IMR-90 (cell line): Measurements from ENCODE around the gene CERK. TPM values are rescaled to one million over a fixed set of nuclear protein-coding genes. Genes with fewer than 3 reads are reported as not detected.

Experiments
- ATAC-seq: fragments of 200-7000 bp; cut with Tn5 transposase; 2 replicates; pipeline ENCODE4 v1.9.1; 2020; ENCODE audit warnings: low read depth, mild to moderate bottlenecking, moderate library complexity
- BruUV-seq: library from RNA; stranded (reverse); fragments of 400-500 nt; replicated peaks from 2 replicates; lab custom pipeline; 2021; lab: Mats Ljungman, UMichigan
- CTCF ChIA-PET: fragments of 300-600 bp; formaldehyde crosslinking; extraction: SDS; loops from one replicate; lab custom pipeline; 2021; ENCODE audit warnings: antibody characterized with exemption; lab: Yijun Ruan, JAX
- POLR2A ChIA-PET: fragments of 300-600 bp; sonication (Branson Sonifier 250); formaldehyde crosslinking; loops from one replicate; lab custom pipeline; 2022; ENCODE audit warnings: antibody characterized with exemption; ENCODE audit not compliant: unreplicated experiment; lab: Charles Lee
- DNase-seq: peaks from one replicate; pipeline ENCODE4 v3.0.0; 2013
- H2AFZ ChIP-seq: replicated peaks from 2 replicates; pipeline ENCODE3; 2013; ENCODE audit warnings: low read length, mild to moderate bottlenecking; ENCODE audit not compliant: poor library complexity
- H2AK5ac ChIP-seq: 2 replicates; pipeline ENCODE4 v1.6.1; 2013; ENCODE audit warnings: low read depth, low read length, inconsistent platforms
- H2AK9ac ChIP-seq: replicated peaks from 2 replicates; pipeline ENCODE3; 2013; ENCODE audit warnings: mild to moderate bottlenecking, low read depth, low read length, moderate library complexity; ENCODE audit not compliant: poor library complexity
- H2BK120ac ChIP-seq: 2 replicates; pipeline ENCODE4 v1.6.1; 2013; ENCODE audit warnings: low read depth, low read length, inconsistent platforms
- H2BK15ac ChIP-seq: 3 replicates; pipeline ENCODE4 v1.6.1; 2013; ENCODE audit warnings: low read depth, low read length, inconsistent platforms
- H2BK20ac ChIP-seq: 2 replicates; pipeline ENCODE4 v1.6.1; 2013; ENCODE audit warnings: low read depth, mild to moderate bottlenecking, inconsistent platforms, low read length, moderate library complexity
- H2BK5ac ChIP-seq: 2 replicates; pipeline ENCODE4 v1.6.1; 2013; ENCODE audit warnings: mild to moderate bottlenecking, low read depth, low read length, inconsistent platforms; ENCODE audit not compliant: poor library complexity, severe bottlenecking
- H3K14ac ChIP-seq: replicated peaks from 2 replicates; pipeline ENCODE4 v1.6.1; 2013; ENCODE audit warnings: low read depth, low read length, inconsistent platforms
- H3K18ac ChIP-seq: 2 replicates; pipeline ENCODE4 v1.6.1; 2013; ENCODE audit warnings: low read depth, low read length, control low read depth
- H3K23ac ChIP-seq: 2 replicates; pipeline ENCODE4 v1.6.1; 2013; ENCODE audit warnings: low read depth, low read length, inconsistent platforms
- H3K27ac ChIP-seq: 2 replicates; pipeline ENCODE4 v1.5.1; 2013; ENCODE audit warnings: mild to moderate bottlenecking, control low read depth, low read length; ENCODE audit not compliant: insufficient read depth
- H3K27me3 ChIP-seq: 2 replicates; pipeline ENCODE4 v1.6.1; 2013; ENCODE audit warnings: low read length; ENCODE audit not compliant: control insufficient read depth, insufficient read depth
- H3K36me3 ChIP-seq: 2 replicates; pipeline ENCODE4 v1.6.1; 2013; ENCODE audit warnings: low read length, mixed read lengths; ENCODE audit not compliant: control insufficient read depth, insufficient read depth
- H3K4ac ChIP-seq: 2 replicates; pipeline ENCODE4 v1.6.1; 2013; ENCODE audit warnings: low read depth, low read length, inconsistent platforms
- H3K4me1 ChIP-seq: 2 replicates; pipeline ENCODE4 v1.6.1; 2013; ENCODE audit warnings: low read length, mixed read lengths; ENCODE audit not compliant: control insufficient read depth, insufficient read depth
- H3K4me2 ChIP-seq: 2 replicates; pipeline ENCODE4 v1.6.1; 2013; ENCODE audit warnings: low read depth, mild to moderate bottlenecking, control low read depth, low read length, moderate library complexity
- H3K4me3 ChIP-seq: 2 replicates; pipeline ENCODE4 v1.5.1; 2013; ENCODE audit warnings: low read depth, mild to moderate bottlenecking, control low read depth, low read length, moderate library complexity; ENCODE audit not compliant: insufficient read depth
- H3K56ac ChIP-seq: 2 replicates; pipeline ENCODE4 v1.6.1; 2013; ENCODE audit warnings: low read length, inconsistent platforms; ENCODE audit not compliant: insufficient read depth; ENCODE audit errors: extremely low read depth
- H3K79me1 ChIP-seq, 2 experiments: 2 replicates each; pipeline ENCODE4 v1.6.1; 2013; ENCODE audit warnings: low read length in 2 of 2, inconsistent platforms in 1 of 2, low read depth in 1 of 2
- H3K9ac ChIP-seq: 2 replicates; pipeline ENCODE4 v1.6.1; 2013; ENCODE audit warnings: low read depth, low read length, control low read depth
- H3K9me1 ChIP-seq: 2 replicates; pipeline ENCODE4 v1.6.1; 2013; ENCODE audit warnings: low read length, inconsistent platforms; ENCODE audit not compliant: insufficient read depth
- H3K9me3 ChIP-seq: 2 replicates; pipeline ENCODE4 v1.6.1; 2013; ENCODE audit warnings: low read length; ENCODE audit not compliant: control insufficient read depth, insufficient read depth
- H4K20me1 ChIP-seq: 2 replicates; pipeline ENCODE4 v1.6.1; 2013; ENCODE audit warnings: low read length, inconsistent platforms; ENCODE audit not compliant: insufficient read depth
- H4K5ac ChIP-seq: 2 replicates; pipeline ENCODE4 v1.6.1; 2013; ENCODE audit warnings: mild to moderate bottlenecking, low read depth, low read length, control low read depth
- H4K8ac ChIP-seq, 2 experiments: 2 replicates each; pipeline ENCODE4 v1.6.1; 2013; ENCODE audit warnings: low read depth in 2 of 2, low read length in 2 of 2, control low read depth in 1 of 2, inconsistent platforms in 1 of 2
- H4K91ac ChIP-seq: 2 replicates; pipeline ENCODE4 v1.6.1; 2013; ENCODE audit warnings: low read depth, low read length, inconsistent platforms; ENCODE audit not compliant: insufficient read depth
- POLR2A ChIP-seq: IDR thresholded peaks from 2 replicates; pipeline ENCODE4 v1.6.1; 2012; ENCODE audit warnings: mild to moderate bottlenecking, low read depth, low read length
- RAD21 ChIP-seq: IDR thresholded peaks from 2 replicates; pipeline ENCODE4 v1.6.1; 2012; ENCODE audit warnings: low read length, improper control_type of control experiment
- RCOR1 ChIP-seq: IDR thresholded peaks from 2 replicates; pipeline ENCODE4 v1.6.1; 2012; ENCODE audit warnings: mild to moderate bottlenecking, low read length, improper control_type of control experiment; ENCODE audit not compliant: insufficient replicate concordance
- WGBS, 2 experiments: methylation state at CpG; one replicate each; pipeline versions ENCODE4 v1.1.5 to v1.1.7; 2013; ENCODE audit warnings: missing lambda C conversion rate in 2 of 2; ENCODE audit not compliant: insufficient read length in 1 of 2; ENCODE audit errors: extremely low coverage in 2 of 2; 5-methylcytosine and 5-hydroxymethylcytosine counted together
- dilution Hi-C: fragments of 300-500 bp; cut with HindIII; formaldehyde crosslinking; loops from one replicate; pipeline ENCODE4 v1.14.3; 2018; ENCODE audit warnings: low sequenced_read_pairs; ENCODE audit not compliant: unreplicated experiment
- in situ Hi-C: fragments of 300-500 bp; cut with MboI; formaldehyde crosslinking; loops from 3 replicates; pipeline ENCODE4 v1.14.3; 2019; ENCODE audit warnings: low sequenced_read_pairs, inconsistent platforms, mixed read lengths
- intact Hi-C: fragments of 100-400 bp; cut with micrococcal nuclease; formaldehyde crosslinking; loops from 2 replicates; pipeline ENCODE4 v1.10.0; 2022
- polyA plus RNA-seq, 3 experiments: library from polyadenylated mRNA; depleted of rRNA; stranded (reverse); fragments of >200 nt; gene quantifications; 2 replicates each; pipeline ENCODE4 v1.2.3, GENCODE V29; 2012; ENCODE audit warnings: low replicate concordance in 1 of 3
- total RNA-seq: library from RNA; depleted of rRNA; stranded (reverse); fragments of >200 nt; gene quantifications from 2 replicates; pipeline ENCODE4 v1.2.3, GENCODE V29; 2012

CERK gene
- total and polyA plus RNA-seq, 2 of the 4 experiments (the other 2 are of a cell fraction), result 25.3 to 38.7 TPM

DNA sequence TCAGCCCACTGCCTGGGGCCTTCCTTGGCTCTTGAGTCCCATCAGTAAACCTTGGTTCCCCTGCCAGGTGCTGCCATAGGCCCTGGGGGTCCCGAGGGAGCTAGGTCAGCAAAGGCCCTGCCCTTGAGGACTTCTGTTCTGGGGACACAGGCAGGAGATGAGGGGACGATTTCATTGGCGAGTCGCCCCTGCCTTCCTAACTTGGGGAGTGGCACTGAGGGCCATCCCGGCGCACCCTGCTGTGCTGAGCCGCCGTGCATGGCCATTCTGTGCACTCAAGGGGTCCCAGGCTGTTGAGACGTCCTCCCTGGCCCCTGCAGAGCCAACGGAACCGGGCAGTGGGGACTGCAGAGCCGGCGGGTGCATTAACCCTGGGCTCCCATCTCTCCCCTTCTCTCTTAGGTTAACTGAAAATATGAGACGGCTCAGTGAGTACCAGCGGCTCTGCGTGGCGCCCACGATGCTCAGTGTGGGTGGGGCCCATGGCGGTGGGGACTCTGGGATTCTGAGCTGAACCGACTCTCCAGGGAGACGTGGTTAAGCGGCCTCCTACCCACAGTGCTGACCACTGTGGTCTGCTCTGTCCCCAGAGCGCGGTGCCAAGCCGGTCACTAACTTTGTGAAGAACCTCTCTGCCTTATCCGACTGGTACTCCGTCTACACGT, 74.5 kb downstream of the CERK start:
- H2BK20ac ChIP-seq, result no peak overlapping the region
- H3K27ac ChIP-seq, result no peak overlapping the region
- no peak overlapping the region for H3K18ac ChIP-seq
- no peaks in the 10 kb centered on the region for H3K79me1 ChIP-seq
- no peak overlapping the region for H2BK15ac ChIP-seq
- H3K9me1 ChIP-seq, result peaks cover 2% of the 10 kb centered on the region; the same call in 1 of the 2 replicates
- ATAC-seq, result no peak
- no peak for DNase-seq
- TF ChIP-seq RAD21 (no peak), POLR2A (no peak), RCOR1 (no peak)
- no peak overlapping the region for H4K8ac ChIP-seq
- no peak overlapping the region for H2AK9ac ChIP-seq
- no peak overlapping the region for H3K23ac ChIP-seq
- no peak overlapping the region for H3K4ac ChIP-seq
- intact Hi-C loops (no loop called here), in situ Hi-C loops (no loop called here), dilution Hi-C loops (no loop called here)
- H2AFZ ChIP-seq, result no peak overlapping the region
- no peak overlapping the region for H3K56ac ChIP-seq
- H3K27me3 ChIP-seq, result no peaks in the 10 kb centered on the region
- H4K20me1 ChIP-seq, result no peaks in the 10 kb centered on the region
- 96% methylated on average over 17 of the region's 28 CpGs; no CpG with 5 or more reads in 1 of the 2 experiments for WGBS, 2 experiments
- no peak overlapping the region for H3K9ac ChIP-seq
- H3K9me3 ChIP-seq, result no peaks in the 10 kb centered on the region
- H2BK5ac ChIP-seq, result no peak overlapping the region
- no peak overlapping the region for H3K4me2 ChIP-seq
- POLR2A ChIA-PET, result no interaction called here
- H3K4me1 ChIP-seq, result peaks cover 2% of the 10 kb centered on the region; the same call in 1 of the 2 replicates
- peaks cover 43% of the 10 kb centered on the region; the same call in 1 of the 2 replicates for H3K36me3 ChIP-seq
- H4K5ac ChIP-seq, result no peak overlapping the region
- H4K91ac ChIP-seq, result no peak overlapping the region
- no TSS peak for BruUV-seq
- H2AK5ac ChIP-seq, result no peak overlapping the region
- no peak overlapping the region for H3K14ac ChIP-seq
- H2BK120ac ChIP-seq, result no peak overlapping the region
- H3K4me3 ChIP-seq, result no peak overlapping the region
- CTCF ChIA-PET, result no interaction called here
